K562 (cell line): Measurements from ENCODE around the gene CASP9. TPM values are rescaled to one million over a fixed set of nuclear protein-coding genes. Genes with fewer than 3 reads are reported as not detected.

Experiments used
- ATAC-seq: fragments of 200-7000 bp; cut with Tn5 transposase; 3 replicates; pipeline ENCODE4 v1.9.1; 2020; ENCODE audit warnings: moderate library complexity
- BruUV-seq: library from RNA; stranded (reverse); fragments of 400-500 nt; replicated peaks from 2 replicates; lab custom pipeline; 2021; lab: Mats Ljungman, UMichigan
- CTCF ChIA-PET: fragments of 300-600 bp; formaldehyde crosslinking; extraction: SDS; loops from one replicate; lab custom pipeline; 2021; ENCODE audit warnings: low intra/inter-chr PET ratio; lab: Yijun Ruan, JAX
- POLR2A ChIA-PET: fragments of 300-600, 350-650 bp; sonication (Branson Sonifier 250); formaldehyde crosslinking; extraction: SDS; loops from one replicate; lab custom pipeline; 2021; ENCODE audit warnings: antibody characterized with exemption, inconsistent platforms; lab: Yijun Ruan, JAX
- DNase-seq, 4 experiments: peaks; one replicate each; pipeline versions ENCODE4 v3.0.0 to v3.0.0-alpha.2; 2011 to 2018; ENCODE audit warnings: low spot score in 3 of 4, mixed read lengths in 3 of 4; ENCODE audit errors: extremely low read depth in 1 of 4
- FAIRE-seq: peaks from 2 replicates; lab custom pipeline; 2011; peaks lifted over from hg19 to GRCh38; lab: Jason Lieb, UNC
- H2AFZ ChIP-seq: 2 replicates; pipeline ENCODE4 v1.6.0; 2011; ENCODE audit warnings: low read depth, low read length, control low read depth, inconsistent platforms
- H3K27ac ChIP-seq: fragments of 200-600 bp; 3 replicates; pipeline ENCODE4 v1.8.0; 2011; ENCODE audit warnings: low read depth, mild to moderate bottlenecking, control low read depth, inconsistent platforms, low read length, moderate library complexity, mixed read lengths; ENCODE audit errors: extremely low read depth
- H3K27me3 ChIP-seq, 2 experiments: fragments of 300-600 bp in 1 of 2; 2 replicates in 1 of 2; 3 replicates in 1 of 2; pipeline versions ENCODE4 v1.6.0 to v1.8.0; 2011; ENCODE audit warnings: inconsistent platforms in 2 of 2, low read length in 2 of 2, mild to moderate bottlenecking in 1 of 2, mixed read lengths in 1 of 2, moderate library complexity in 1 of 2; ENCODE audit not compliant: control insufficient read depth in 2 of 2, insufficient read depth in 2 of 2
- H3K36me3 ChIP-seq: fragments of 300-600 bp; 3 replicates; pipeline ENCODE4 v1.8.0; 2011; ENCODE audit warnings: mild to moderate bottlenecking, low read length, inconsistent platforms; ENCODE audit not compliant: control insufficient read depth, insufficient read depth
- H3K4me1 ChIP-seq, 2 experiments: fragments of 200-600 bp in 1 of 2; replicated peaks in 1 of 2; 2 replicates in 1 of 2; 3 replicates in 1 of 2; pipeline versions ENCODE4 v1.5.1 to v1.8.0; 2011; ENCODE audit warnings: inconsistent platforms in 2 of 2, low read length in 2 of 2, mild to moderate bottlenecking in 1 of 2, mixed read lengths in 1 of 2, moderate library complexity in 1 of 2; ENCODE audit not compliant: control insufficient read depth in 2 of 2, insufficient read depth in 2 of 2
- H3K4me2 ChIP-seq: 2 replicates; pipeline ENCODE4 v1.6.1; 2011; ENCODE audit warnings: low read length, control low read depth, inconsistent platforms, mixed read lengths; ENCODE audit not compliant: insufficient read depth
- H3K4me3 ChIP-seq: fragments of 200-600 bp; sonication (generic), shearing (Covaris generic); 2 replicates; pipeline ENCODE4 v1.5.1; 2016; ENCODE audit warnings: control low read depth, inconsistent platforms
- H3K79me2 ChIP-seq: fragments of 200-600 bp; 3 replicates; pipeline ENCODE4 v1.8.0; 2011; ENCODE audit warnings: low read length, inconsistent platforms; ENCODE audit not compliant: control insufficient read depth, insufficient read depth
- H3K9ac ChIP-seq, 2 experiments: 2 replicates each; pipeline versions ENCODE4 v1.6.0 to v1.6.1; 2011; ENCODE audit warnings: low read depth in 2 of 2, low read length in 2 of 2, control low read depth in 1 of 2, inconsistent platforms in 1 of 2, mild to moderate bottlenecking in 1 of 2, mixed read lengths in 1 of 2; ENCODE audit not compliant: insufficient read depth in 1 of 2
- H3K9me1 ChIP-seq: one replicate; pipeline ENCODE4 v1.6.0; 2011; ENCODE audit warnings: inconsistent platforms, mild to moderate bottlenecking, low read length, moderate library complexity; ENCODE audit not compliant: control insufficient read depth, insufficient read depth
- H3K9me3 ChIP-seq: replicated peaks from 2 replicates; pipeline ENCODE4 v1.5.1; 2011; ENCODE audit warnings: low read depth, low read length, inconsistent platforms; ENCODE audit not compliant: control insufficient read depth, insufficient read depth
- H4K20me1 ChIP-seq: replicated peaks from 2 replicates; pipeline ENCODE4 v1.6.1; 2011; ENCODE audit warnings: low read length, inconsistent platforms, mixed read lengths; ENCODE audit not compliant: control insufficient read depth, insufficient read depth
- FOS ChIP-seq: IDR thresholded peaks from 3 replicates; pipeline ENCODE4 v1.6.1; 2011; ENCODE audit not compliant: insufficient read length; ENCODE audit errors: extremely low read depth
- PHF20 ChIP-seq: fragments of 450-650 bp; IDR thresholded peaks from 2 replicates; pipeline ENCODE4 v1.6.1; 2018; ENCODE audit not compliant: partially characterized antibody
- RBM14 ChIP-seq: fragments of 200-400 bp; formaldehyde crosslinking; IDR thresholded peaks from 2 replicates; pipeline ENCODE4 v1.6.1; 2018; ENCODE audit warnings: low read depth, mild to moderate bottlenecking, low read length, moderate library complexity, borderline replicate concordance; ENCODE audit not compliant: insufficient read depth
- SMAD1 ChIP-seq: fragments of 150-350 bp; IDR thresholded peaks from 2 replicates; pipeline ENCODE4 v1.6.1; 2014; ENCODE audit warnings: low read length, low read depth; ENCODE audit not compliant: partially characterized antibody
- SMARCA4 ChIP-seq: fragments of 450-650 bp; IDR thresholded peaks from 2 replicates; pipeline ENCODE4 v1.6.1; 2016
- ZNF398 ChIP-seq: fragments of 250-450 bp; sonication (Bioruptor Pico); IDR thresholded peaks from 2 replicates; pipeline ENCODE4 v1.8.0; 2021; ENCODE audit warnings: moderate library complexity, mild to moderate bottlenecking, inconsistent platforms
- ZNF407 ChIP-seq: fragments of 450-650 bp; IDR thresholded peaks from 2 replicates; pipeline ENCODE4 v1.6.1; 2016; ENCODE audit warnings: low read depth
- WGBS: fragments of 100-300 bp; shearing (Covaris generic); methylation state at CpG from one replicate; pipeline ENCODE4 v1.1.6; 2016; ENCODE audit warnings: low coverage, mixed read lengths; ENCODE audit not compliant: insufficient coverage; ENCODE audit errors: missing lambda C conversion rate; 5-methylcytosine and 5-hydroxymethylcytosine counted together
- in situ Hi-C: fragments of 300-500 bp; cut with MboI; formaldehyde crosslinking; loops from 4 replicates; pipeline ENCODE4 v1.15.0; 2018; ENCODE audit warnings: inconsistent platforms, mixed read lengths
- intact Hi-C: fragments of 100-400 bp; cut with micrococcal nuclease; formaldehyde crosslinking; loops from 2 replicates; pipeline ENCODE4 v1.14.2; 2022
- polyA plus RNA-seq, 8 experiments: library from polyadenylated mRNA; depleted of rRNA in 4 of 8; stranded (reverse) in 5 of 8; unstranded in 3 of 8; fragments of >200 nt; fragmentation: Nextera tagmentation in 2 of 8; fragmentation: Illumina TruSeq in 1 of 8; extraction: Ambion mirVana in 2 of 8; extraction: Trizol in 1 of 8; gene quantifications; 2 replicates each; pipeline versions ENCODE4 v1.2.1 to v1.2.3, GENCODE V29; 2011 to 2014; ENCODE audit warnings: inconsistent platforms in 1 of 8, missing spikeins in 1 of 8
- total RNA-seq, 7 experiments: library from RNA; depleted of rRNA in 6 of 7; stranded (reverse); fragments of >200 nt in 6 of 7; fragmentation: Illumina TruSeq in 2 of 7; extraction: Trizol in 2 of 7; gene quantifications; 2 replicates each; pipeline versions ENCODE4 v1.2.1 to v1.2.3, GENCODE V29; 2011 to 2021; ENCODE audit warnings: low replicate concordance in 1 of 7

Gene CASP9
- total and polyA plus RNA-seq, 9 of the 15 experiments (the other 6 are each of a cell fraction or from before 2014, with no cell fraction given), result 10.8 to 54.1 (median 30.7) TPM

- ATAC-seq, result peak; percentile 13; the same call in 1 of the 3 replicates
- Histone ChIP-seq H3K9me1 (no peaks in the 10 kb centered on the region), H3K9ac (0 out of 4 replicates have a peak overlapping the region, but pooled peaks of 1 of the 2 experiments have one; percentile 8), H3K79me2 (no peaks in the 10 kb centered on the region), H4K20me1 (no peaks in the 10 kb centered on the region), H3K9me3 (no peaks in the 10 kb centered on the region), H3K27me3 (no peaks in the 10 kb centered on the region), H3K4me2 (no peak overlapping the region), H2AFZ (no peak overlapping the region), H3K4me3 (no peak overlapping the region), H3K4me1 (peaks cover 21 to 28% of the 10 kb centered on the region in 2 experiments), H3K36me3 (no peaks in the 10 kb centered on the region), H3K27ac (no peak overlapping the region)
- ChIA-PET CTCF (no interaction called here), POLR2A (no interaction called here)
- DNase-seq, result no peak
- no TSS peak for BruUV-seq
- in situ Hi-C loops, result no loop called here
- intact Hi-C loops, result no loop called here
- 22% methylated on average over 10 of the region's 10 CpGs for WGBS
- no peak for FAIRE-seq
- TF ChIP-seq ZNF407 (no peak), SMAD1 (no peak), RBM14 (no peak), ZNF398 (no peak), FOS (peak; percentile 42), SMARCA4 (peak; percentile 60; the same call in 1 of the 2 replicates), PHF20 (no peak)
These were observed 64.0 kb downstream of the CASP9 start for GRCh38 chr1:15459771-15460707.
